GM23338 (cell line): Measurements from ENCODE around the gene LEAP2.

Source experiments
- CTCF ChIP-seq, 2 experiments: fragments of 200-600 bp in 1 of 2; sonication (generic) in 1 of 2; conservative IDR thresholded peaks; 2 replicates each; pipeline versions ENCODE4 v1.5.1 to v1.6.1; 2016 to 2017; ENCODE audit warnings: antibody characterized with exemption in 2 of 2, low read depth in 2 of 2, mild to moderate bottlenecking in 2 of 2, moderate library complexity in 1 of 2
- EZH2phosphoT487 ChIP-seq: fragments of 200-600 bp; sonication (generic); IDR thresholded peaks from one replicate; pipeline ENCODE4 v1.8.1; 2018; ENCODE audit warnings: antibody characterized with exemption; ENCODE audit not compliant: unreplicated experiment
- POLR2AphosphoS5 ChIP-seq: IDR thresholded peaks from 2 replicates; pipeline ENCODE4 v1.6.1; 2016; ENCODE audit warnings: antibody characterized with exemption, low read depth
- REST ChIP-seq: IDR thresholded peaks from one replicate; pipeline ENCODE4 v1.6.1; 2018; ENCODE audit warnings: antibody characterized with exemption; ENCODE audit not compliant: unreplicated experiment
- ZNF331 ChIP-seq: fragments of 250-450 bp; sonication (Bioruptor Pico); IDR thresholded peaks from 2 replicates; pipeline ENCODE4 v1.5.0; 2020; ENCODE audit warnings: low read depth, mild to moderate bottlenecking, moderate library complexity
- ZNF462 ChIP-seq: fragments of 250-450 bp; sonication (Bioruptor Pico); IDR thresholded peaks from 2 replicates; pipeline ENCODE4 v1.5.0; 2020; ENCODE audit warnings: mild to moderate bottlenecking, moderate library complexity

- TF ChIP-seq CTCF (conservative IDR thresholded peaks at IDR 0.05; ENCODE audit: low read depth in 2 of 2), result no peak
- TF ChIP-seq REST, result no peak
- TF ChIP-seq ZNF462 (CRISPR knock-in tag), result no peak
- TF ChIP-seq ZNF331 (CRISPR knock-in tag), result no peak
- no peak for TF ChIP-seq POLR2AphosphoS5
- TF ChIP-seq EZH2phosphoT487, result no peak
Observed at GRCh38 chr5:132850066-132850465, 23.4 kb upstream of the LEAP2 start.
